GM19351 (cell line): ENCODE results near the gene COL6A3.

ENCODE experiments used
- ATAC-seq: cut with Tn5 transposase; IDR thresholded peaks from one replicate; pipeline ENCODE4 v1.9.1; 2021; ENCODE audit warnings: mild to moderate bottlenecking, moderate library complexity; ENCODE audit not compliant: unreplicated experiment

The COL6A3 gene

GRCh38 chr2:237300739-237301138, 113.2 kb downstream of the COL6A3 start:
- ATAC-seq, result no peak

- ATAC-seq, result no peak
Measured at GRCh38 chr2:237299906-237300305, 114.1 kb downstream of the COL6A3 start.

- no peak for ATAC-seq
Measured at GRCh38 chr2:237298151-237299118, 115.5 kb downstream of the COL6A3 start.

GRCh38 chr2:237297421-237298150, 116.4 kb downstream of the COL6A3 start:
- ATAC-seq, result no peak

- ATAC-seq, result no peak
Measured at GRCh38 chr2:237296756-237297155, 117.2 kb downstream of the COL6A3 start.

- ATAC-seq, result no peak
Measured at GRCh38 chr2:237295889-237296480, 118.0 kb downstream of the COL6A3 start.

GRCh38 chr2:237294460-237294859, 119.5 kb downstream of the COL6A3 start:
- no peak for ATAC-seq

- no peak for ATAC-seq
Measured at GRCh38 chr2:237293978-237294377, 120.0 kb downstream of the COL6A3 start.

- no peak for ATAC-seq
Measured at GRCh38 chr2:237291138-237291792, 122.7 kb downstream of the COL6A3 start.

- no peak for ATAC-seq
Measured at GRCh38 chr2:237290261-237290660, 123.7 kb downstream of the COL6A3 start.

- no peak for ATAC-seq
Measured at GRCh38 chr2:237289139-237289538, 124.8 kb downstream of the COL6A3 start.

- ATAC-seq, result no peak
Measured at GRCh38 chr2:237287872-237288271, 126.1 kb downstream of the COL6A3 start.

GRCh38 chr2:237283131-237283928, 130.6 kb downstream of the COL6A3 start:
- ATAC-seq, result no peak

GRCh38 chr2:237282568-237283128, 131.3 kb downstream of the COL6A3 start:
- no peak for ATAC-seq

GRCh38 chr2:237281836-237282306, 132.1 kb downstream of the COL6A3 start:
- ATAC-seq, result no peak

- no peak for ATAC-seq
Measured at GRCh38 chr2:237280939-237281338, 133.0 kb downstream of the COL6A3 start.

GRCh38 chr2:237280229-237280628, 133.7 kb downstream of the COL6A3 start:
- no peak for ATAC-seq

- no peak for ATAC-seq
Measured at GRCh38 chr2:237279012-237279768, 134.8 kb downstream of the COL6A3 start.

- ATAC-seq, result no peak
Measured at GRCh38 chr2:237278568-237278967, 135.4 kb downstream of the COL6A3 start.
